Midbrain (tissue), 1 donor: ENCODE results near the gene SALL3.

Source experiments
- DNase-seq: peaks from one replicate; lab custom pipeline; 2025; lab: John Stamatoyannopoulos, UW

SALL3 gene

DNA sequence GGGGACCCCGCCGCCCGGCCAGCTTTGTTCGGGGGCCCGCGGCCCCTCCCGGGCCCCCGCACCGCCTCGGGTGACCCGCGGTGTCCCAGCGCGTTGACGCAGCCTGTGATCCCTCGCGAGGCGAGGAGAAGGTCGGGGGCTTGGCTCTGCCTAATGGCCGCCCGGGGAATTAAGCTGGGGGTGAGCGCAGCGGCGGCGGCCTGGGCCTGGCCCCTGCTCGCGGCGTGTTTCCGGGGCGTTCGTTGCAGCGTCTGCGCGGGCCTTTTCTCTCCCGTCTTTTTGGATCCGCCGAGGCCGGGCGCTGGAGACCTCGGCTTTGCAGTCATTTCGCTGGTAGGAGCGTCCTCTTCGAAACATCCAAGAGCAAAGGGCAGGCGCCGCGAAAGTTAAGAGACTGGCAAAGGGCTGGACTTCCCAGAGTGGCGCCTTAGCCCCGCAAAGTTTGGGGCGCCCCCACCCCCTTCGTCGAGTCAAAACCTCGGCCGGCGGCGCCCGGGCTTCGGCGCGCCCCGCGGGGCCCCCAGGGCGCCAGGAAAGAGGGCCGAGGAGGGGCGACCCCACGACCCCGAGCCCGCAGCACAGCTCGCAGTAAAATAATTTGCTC, 1.3 kb downstream of the SALL3 start:
- no peak for DNase-seq

DNA sequence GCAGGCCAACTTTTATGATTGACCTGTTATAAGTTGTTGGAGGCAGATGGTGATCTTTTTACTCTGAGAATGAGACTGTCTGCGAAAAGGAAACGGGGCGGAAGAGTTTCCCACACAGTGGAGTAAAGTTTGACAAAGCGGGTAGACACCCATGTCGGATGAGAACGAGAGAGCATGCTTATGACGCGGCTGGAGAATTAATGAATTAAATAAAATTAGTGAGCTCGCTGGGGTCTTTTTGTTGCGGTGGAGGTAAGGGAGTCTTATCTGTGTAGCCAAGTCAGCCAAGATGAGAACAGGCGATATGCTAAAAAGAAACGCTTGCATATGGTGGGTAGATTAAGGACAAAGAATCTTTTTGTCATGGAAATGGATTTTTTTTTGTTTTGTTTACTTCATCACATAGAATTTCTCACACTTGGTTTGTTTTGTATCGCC, 1.8 kb downstream of the SALL3 start:
- DNase-seq: no peak

DNA sequence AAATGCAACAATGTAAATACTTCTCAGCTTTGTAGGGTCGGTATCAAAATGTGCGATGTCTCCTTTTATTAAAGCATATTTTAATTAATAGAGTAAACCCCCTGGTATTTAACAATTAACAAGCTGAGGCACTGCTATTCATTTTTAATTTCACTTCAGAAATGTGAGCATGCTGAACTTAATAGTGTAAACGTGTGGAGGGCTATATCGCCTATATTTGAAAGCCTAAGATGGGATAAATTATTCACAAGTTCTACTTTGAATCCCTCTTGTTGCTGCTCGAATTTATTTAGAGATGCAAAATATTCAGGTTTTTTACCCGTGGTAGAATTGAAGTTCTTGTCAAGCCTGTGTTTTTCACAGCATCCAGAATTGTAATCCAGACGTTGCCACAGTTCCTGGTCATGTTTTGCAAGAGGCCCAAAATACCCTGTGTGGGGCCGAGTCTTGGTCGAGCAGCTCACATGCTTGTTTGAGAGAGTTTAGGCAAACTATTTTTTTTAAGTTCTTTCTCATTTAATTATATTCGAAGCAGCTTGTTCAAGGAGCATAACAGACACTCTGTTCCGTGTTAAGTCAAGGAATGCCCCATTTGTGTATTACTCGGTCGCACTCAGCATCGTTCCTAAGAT, 2.5 kb downstream of the SALL3 start:
- DNase-seq: peak; percentile 31

DNA sequence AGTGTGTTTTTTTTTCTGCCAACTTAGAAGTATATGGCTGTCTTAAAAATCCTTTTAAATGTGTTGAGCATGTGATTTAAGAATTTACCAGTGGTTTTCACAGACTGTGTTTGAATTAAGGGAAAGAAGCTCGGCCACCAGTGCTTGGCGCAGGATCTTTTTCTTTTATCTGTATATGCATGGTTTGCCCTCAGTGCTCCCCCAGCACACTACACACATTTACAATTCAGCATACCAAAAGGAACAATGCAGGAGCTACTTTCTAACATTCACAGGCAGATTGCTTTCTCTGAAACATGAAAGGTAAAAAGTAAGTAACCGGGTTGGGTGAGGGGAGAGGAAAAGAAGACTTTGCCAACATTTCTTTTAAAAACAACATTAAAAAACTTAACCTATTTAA, 3.9 kb downstream of the SALL3 start:
- DNase-seq: no peak

DNA sequence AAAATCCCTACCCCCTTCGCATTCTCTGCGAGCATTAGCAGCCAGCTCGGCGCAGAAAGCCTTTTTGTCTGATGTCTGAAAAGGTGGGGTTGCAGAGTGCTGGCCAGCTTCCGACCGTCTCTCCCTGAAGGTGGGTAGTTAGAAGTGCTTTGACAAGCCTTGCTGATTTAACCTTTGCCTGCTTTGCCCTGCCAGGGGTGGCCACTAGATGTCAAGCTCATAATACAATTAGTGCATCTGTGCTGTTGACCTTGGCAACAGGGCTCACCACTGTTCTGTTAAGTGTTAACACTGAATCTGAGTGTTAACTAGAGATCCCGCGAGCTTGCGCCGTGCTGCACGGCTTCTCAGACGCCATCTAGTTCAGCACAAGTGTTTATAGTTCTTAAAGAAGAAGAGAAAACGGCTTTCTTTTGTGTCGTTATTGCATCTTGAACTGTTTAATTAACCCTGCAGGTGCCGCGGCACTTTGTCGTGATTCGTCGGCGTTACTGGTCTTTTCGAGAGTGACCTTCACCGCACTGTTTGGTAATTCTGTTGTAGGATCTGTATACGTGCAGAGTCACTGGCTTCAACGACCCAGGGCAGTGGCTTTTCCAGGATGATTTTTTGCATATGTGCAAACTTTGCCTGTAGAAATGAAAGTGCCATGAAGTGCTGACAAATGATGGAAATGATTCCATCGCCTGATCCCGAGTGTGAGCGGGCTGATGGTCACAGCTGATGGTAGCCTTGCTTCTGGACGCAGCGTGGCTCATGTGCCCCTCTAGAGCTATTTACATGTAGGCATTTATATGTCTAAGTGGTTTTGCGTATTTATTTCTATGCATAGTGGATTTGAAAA, 5.5 kb downstream of the SALL3 start:
- peak; percentile 40 for DNase-seq

DNA sequence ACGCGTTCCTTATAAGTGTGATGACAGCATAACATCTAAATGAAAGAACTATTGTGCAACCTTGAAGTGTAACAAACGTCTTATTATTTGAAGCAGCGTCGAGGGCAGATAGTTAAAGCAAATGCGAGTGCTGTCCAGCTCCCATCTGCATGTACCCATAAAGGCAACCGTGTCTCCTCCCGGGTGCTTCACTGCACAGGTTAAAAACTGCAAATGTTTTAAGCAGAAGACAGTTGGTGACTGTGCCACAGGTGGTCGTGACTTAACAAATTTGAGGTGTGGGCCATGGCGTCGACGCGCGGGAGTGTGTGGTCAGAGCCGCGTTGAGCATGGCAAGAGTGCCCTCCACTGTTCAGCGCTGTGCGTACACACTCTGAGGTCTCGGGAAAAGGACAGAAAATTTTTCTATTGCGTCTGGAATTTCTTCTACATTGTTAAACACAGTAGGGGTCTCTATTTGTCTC, 6.4 kb downstream of the SALL3 start:
- DNase-seq: peak; percentile 58

DNA sequence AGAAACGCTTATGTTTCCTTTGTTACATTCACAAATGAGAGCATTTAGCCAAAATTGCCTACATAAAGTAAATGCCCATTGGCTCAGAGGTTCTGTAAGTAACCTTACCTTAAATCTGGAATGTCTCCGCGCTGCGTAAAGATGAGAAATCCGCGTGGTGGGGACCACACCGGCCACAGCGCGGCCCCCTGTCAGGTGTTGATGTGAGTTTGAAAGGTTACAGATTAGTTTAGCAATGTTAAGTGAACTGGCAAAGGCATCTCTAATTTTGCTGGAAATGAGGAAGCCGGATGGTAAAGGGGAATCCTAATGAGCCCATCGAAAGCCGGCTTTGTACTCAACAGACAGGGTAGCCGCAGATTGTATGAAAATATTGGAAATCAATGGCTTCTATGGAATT, 11.8 kb downstream of the SALL3 start:
- no peak for DNase-seq

DNA sequence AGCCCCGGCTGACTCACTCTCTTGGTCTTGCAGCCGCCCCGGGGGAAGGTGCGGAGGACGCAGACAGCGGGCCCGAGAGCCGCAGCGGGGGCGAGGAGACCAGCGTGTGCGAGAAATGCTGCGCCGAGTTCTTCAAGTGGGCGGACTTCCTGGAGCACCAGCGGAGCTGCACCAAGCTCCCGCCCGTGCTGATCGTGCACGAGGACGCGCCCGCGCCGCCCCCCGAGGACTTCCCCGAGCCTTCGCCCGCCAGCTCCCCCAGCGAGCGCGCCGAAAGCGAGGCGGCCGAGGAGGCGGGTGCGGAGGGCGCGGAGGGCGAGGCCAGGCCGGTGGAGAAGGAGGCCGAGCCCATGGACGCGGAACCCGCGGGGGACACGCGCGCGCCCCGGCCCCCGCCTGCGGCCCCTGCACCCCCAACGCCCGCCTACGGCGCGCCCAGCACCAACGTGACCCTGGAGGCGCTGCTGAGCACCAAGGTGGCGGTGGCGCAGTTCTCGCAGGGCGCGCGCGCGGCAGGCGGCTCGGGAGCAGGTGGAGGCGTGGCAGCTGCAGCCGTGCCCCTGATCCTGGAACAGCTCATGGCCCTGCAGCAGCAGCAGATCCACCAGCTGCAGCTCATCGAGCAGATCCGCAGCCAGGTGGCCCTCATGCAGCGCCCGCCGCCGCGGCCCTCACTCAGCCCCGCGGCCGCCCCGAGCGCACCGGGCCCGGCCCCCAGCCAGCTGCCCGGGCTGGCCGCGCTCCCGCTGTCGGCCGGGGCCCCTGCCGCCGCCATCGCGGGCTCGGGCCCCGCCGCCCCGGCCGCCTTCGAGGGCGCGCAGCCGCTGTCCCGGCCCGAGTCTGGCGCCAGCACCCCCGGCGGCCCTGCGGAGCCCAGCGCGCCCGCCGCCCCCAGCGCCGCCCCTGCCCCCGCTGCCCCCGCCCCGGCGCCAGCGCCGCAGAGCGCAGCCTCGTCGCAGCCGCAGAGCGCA, 12.7 kb downstream of the SALL3 start:
- no peak for DNase-seq

DNA sequence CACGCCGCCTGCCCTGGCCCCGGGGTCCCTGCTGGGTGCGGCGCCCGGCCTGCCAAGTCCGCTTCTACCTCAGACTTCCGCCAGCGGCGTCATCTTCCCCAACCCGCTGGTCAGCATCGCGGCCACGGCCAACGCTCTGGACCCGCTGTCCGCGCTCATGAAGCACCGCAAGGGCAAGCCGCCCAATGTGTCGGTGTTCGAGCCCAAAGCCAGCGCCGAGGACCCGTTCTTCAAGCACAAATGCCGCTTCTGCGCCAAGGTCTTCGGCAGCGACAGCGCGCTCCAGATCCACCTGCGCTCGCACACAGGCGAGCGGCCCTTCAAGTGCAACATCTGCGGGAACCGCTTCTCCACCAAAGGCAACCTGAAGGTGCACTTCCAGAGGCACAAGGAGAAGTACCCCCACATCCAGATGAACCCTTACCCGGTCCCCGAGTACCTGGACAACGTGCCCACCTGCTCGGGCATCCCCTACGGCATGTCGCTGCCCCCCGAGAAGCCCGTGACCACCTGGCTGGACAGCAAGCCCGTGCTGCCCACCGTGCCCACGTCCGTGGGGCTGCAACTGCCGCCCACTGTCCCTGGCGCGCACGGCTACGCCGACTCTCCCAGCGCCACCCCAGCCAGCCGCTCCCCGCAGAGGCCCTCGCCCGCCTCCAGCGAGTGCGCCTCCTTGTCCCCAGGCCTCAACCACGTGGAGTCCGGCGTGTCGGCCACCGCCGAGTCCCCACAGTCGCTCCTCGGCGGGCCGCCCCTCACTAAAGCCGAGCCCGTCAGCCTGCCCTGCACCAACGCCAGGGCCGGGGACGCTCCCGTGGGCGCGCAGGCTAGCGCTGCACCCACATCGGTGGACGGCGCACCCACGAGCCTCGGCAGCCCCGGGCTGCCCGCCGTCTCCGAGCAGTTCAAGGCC, 13.7 kb downstream of the SALL3 start:
- DNase-seq: no peak

DNA sequence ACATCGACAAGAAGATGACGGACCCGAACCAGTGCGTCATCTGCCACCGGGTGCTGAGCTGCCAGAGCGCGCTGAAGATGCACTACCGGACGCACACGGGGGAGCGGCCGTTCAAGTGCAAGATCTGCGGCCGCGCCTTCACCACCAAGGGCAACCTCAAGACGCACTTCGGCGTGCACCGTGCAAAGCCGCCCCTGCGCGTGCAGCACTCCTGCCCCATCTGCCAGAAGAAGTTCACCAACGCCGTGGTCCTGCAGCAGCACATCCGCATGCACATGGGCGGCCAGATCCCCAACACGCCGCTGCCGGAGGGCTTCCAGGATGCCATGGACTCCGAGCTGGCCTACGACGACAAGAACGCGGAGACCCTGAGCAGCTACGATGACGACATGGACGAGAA, 14.4 kb downstream of the SALL3 start:
- DNase-seq: no peak

DNA sequence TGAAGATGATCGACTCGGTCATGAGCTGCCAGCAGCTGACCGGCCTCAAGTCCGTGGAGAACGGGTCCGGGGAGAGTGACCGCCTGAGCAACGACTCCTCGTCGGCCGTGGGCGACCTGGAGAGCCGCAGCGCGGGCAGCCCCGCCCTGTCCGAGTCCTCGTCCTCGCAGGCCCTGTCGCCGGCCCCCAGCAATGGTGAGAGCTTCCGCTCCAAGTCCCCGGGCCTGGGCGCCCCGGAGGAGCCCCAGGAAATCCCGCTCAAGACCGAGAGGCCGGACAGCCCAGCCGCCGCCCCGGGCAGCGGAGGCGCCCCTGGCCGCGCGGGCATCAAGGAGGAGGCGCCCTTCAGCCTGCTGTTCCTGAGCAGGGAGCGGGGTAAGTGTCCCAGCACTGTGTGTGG, 14.9 kb downstream of the SALL3 start:
- no peak for DNase-seq

DNA sequence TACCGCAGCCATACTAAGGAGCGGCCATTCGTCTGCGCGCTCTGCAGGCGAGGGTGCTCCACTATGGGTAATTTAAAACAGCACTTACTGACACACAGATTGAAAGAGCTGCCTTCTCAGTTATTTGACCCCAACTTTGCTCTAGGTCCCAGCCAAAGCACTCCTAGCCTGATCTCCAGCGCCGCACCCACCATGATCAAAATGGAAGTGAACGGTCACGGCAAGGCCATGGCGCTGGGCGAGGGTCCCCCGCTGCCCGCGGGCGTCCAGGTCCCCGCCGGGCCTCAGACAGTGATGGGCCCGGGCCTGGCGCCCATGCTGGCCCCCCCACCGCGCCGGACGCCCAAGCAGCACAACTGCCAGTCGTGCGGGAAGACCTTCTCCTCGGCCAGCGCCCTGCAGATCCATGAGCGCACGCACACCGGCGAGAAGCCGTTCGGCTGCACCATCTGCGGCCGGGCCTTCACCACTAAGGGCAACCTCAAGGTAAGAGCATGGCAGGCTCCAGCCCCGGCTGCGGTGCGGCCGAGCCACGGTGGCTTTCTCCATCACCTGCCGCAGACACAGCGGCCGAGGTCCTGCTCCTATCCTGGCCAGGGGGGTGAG, 15.5 kb downstream of the SALL3 start:
- no peak for DNase-seq

DNA sequence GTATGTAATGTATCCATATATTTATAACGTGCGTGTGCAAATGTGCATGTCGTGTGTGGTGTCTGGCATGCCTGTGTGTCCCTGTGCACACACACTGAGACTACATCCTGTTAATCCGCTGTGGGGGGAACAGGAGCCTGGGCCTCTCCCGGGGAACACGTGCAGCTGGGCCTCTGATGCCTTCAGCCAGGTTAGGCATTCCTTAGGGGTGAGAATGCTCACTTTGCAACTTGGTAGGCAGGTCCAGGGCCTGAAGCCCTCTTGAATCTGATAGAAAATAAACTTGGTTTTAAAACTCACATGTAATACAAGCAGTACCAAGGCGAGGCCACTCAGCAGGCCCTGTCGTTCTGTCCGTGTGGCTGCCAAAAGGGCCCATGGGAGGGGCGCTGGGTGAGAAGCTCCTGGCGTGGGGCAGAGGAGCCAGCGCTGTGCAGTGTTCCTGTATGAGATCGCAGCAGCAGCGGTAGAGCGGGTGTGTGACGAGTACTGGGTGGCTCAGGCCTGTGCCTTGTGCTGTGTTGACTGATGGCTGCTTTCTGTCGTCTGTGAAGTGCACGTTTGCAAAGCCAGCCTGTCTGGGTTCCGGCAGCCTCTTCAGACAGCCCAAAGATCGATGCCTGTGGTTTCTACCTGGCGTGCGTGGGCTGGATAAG, 16.2 kb downstream of the SALL3 start:
- no peak for DNase-seq

DNA sequence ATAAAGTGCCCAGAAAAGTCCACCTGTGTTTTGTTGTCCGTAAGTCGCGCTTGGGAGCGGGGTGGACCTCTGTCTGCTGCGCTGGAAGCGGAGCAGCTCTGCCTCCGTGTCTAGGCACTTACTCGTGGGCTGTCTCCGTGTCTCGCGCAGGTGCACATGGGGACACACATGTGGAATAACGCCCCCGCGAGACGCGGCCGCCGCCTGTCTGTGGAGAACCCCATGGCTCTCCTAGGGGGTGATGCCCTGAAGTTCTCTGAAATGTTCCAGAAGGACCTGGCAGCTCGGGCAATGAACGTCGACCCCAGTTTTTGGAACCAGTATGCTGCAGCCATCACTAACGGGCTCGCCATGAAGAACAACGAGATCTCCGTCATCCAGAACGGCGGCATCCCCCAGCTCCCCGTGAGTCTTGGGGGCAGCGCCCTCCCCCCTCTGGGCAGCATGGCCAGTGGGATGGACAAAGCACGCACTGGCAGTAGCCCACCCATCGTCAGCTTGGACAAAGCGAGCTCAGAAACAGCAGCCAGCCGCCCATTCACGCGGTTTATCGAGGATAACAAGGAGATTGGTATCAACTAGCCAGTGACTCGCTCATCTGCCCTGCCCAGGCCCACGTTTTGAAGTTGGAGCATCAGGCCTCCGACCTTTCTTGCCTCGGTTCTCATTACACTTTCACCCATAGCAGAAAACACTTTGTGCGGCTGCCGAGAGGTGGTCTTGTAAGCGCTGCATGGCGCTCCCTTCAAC, 17.3 kb downstream of the SALL3 start:
- no peak for DNase-seq

DNA sequence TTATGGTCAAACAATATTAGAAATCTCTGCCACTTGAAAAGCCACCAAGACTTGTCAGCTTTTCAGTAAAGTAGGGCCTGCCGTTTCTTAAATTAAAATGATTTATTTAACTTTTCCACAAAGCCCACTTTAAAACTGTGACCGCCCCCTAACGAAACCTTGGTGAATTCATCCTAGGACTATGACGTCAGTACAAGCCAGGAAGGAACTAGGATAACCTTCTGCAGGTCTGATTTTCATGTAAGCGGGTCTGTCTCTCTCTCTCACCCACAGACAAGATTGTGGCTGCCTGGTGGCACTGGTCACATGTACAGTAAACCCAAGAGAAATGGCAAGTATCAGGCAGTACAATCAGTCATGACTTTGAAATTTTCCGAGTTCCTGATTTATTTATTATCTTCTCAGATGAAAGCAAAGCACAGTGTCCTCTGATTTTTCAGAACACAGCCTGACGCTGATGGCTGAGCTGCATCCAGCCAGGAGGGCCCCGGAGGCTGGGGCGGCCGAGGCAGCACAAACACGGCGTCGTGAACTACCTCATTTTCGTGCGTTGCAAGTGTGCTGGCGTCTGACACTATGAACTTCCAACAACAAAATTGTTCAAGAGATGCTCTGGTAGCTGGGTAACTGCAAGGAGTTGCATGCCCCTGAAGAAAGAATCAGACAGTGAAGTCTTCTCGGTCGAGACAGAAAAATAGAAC, 18.9 kb downstream of the SALL3 start:
- DNase-seq: peak; percentile 42

DNA sequence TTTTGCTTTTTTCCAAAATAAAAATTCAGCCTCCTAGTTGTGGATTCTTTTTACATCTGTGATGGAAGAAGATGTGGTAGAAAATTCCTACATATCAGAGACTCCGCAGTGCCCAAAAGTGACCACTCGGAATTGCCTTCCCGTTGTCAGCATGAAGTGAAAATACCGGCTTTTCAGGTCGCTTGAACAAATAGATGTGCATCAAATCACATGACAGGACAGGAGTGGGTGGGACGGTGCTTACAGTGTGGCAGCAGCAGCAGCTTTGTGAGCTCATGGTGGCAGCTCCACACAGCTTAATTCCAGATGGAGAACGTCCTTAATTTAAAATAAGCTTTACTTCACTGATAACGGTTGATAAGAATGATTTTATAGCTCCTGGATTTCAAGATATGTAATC, 20.3 kb downstream of the SALL3 start:
- no peak for DNase-seq

DNA sequence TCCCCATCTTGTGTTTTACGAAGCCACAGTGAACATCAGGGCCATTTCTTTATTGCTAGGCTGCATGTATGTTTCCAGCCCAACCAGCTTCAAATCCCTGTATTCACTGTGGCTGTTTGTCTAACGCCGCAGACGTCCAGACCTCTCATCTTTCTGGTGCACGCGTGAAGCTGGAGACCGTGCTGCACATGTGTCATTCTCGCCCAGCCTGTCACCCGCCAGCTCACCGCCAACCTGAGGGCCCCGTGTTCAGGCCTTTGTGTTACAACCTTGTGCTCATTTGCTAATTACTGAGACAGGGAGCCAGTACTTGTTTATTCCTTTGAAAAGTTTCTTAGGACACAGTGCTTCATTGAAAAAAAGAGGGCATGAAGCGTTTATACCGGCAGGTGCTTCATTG, 21.4 kb downstream of the SALL3 start:
- DNase-seq: peak; percentile 31

DNA sequence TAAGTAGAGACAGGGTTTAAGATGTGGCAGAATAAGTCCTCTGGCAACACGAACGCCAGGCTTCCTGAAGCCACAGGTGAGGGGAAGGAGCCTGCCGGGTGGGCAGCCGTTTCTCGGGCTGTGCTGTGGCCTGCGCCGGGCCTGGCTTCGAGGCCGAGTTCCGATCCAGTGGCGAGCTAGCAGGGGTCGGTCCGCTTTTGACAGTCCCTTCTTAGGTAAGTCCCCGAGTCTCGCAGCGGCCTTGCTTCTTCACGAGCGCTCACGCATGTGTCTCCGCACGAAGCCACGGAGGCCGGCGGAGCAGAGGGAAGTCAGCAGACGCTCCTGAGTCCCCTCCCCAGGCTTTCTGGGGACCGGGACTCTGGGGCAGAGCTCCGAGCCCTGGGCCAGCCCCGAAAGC, 26.0 kb downstream of the SALL3 start:
- DNase-seq: no peak
